PC-9 (cell line): ENCODE data around the gene ANK2.

Source experiments
- CTCF ChIP-seq: fragments of 200-600 bp; sonication (generic); conservative IDR thresholded peaks from 2 replicates; pipeline ENCODE4 v1.6.1; 2017; ENCODE audit warnings: mixed run types, antibody characterized with exemption, mild to moderate bottlenecking, moderate library complexity
- EZH2 ChIP-seq: fragments of 200-600 bp; sonication (generic); IDR thresholded peaks from 2 replicates; pipeline ENCODE4 v1.8.0; 2017; ENCODE audit warnings: antibody characterized with exemption, low read depth

DNA sequence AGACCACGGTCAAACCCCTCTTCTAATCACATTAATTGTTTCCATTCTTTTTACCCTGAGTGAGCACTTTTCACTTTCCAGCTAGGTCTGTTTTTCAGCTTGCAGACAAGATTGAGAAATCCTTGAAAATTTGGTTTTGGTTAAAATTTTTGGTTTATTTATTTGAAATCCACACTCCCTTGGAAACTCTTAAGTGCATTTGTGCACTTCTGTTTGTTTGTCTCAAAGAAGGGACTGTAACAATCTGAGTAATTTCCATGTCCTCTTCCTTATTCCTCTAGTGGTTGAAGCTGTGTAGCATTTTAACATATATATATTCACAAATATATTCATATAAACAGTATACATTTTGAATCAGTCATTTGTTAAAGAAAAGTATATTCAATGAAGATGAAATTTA is 333.3 kb downstream of the ANK2 start:
- TF ChIP-seq CTCF (no peak), EZH2 (no peak)
